HG03520 (cell line): ENCODE results near the gene HPSE2.
"Not testable (repeated sequence)": the region's sequence is repeated elsewhere in the genome, so short reads cannot be mapped to it uniquely, and the experiment has no call there.

ENCODE experiments used
- ATAC-seq: cut with Tn5 transposase; IDR thresholded peaks from one replicate; pipeline ENCODE4 v1.9.1; 2021; ENCODE audit warnings: mild to moderate bottlenecking, moderate library complexity; ENCODE audit not compliant: unreplicated experiment

HPSE2 gene

GRCh38 chr10:98921316-98921715 lies 314.3 kb downstream of the HPSE2 start:
- ATAC-seq = no peak

DNA sequence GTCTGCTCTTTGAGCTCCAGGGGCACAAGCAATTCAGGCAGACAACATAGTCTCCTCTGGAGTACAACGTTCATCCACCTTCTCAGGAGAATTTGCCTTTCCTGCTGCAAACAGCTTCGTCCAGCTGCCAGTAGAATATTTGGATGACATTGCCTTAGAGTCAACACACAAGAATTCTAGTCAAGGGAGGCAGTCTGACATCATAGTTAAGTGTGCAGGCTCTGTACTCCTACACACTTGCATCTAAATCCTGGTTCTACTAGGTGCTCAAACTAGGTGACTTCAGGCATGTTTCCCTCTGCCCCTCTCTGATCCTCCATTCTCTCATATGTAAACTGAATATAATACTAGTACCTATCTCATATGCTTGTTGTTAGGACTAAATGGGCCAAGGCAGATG lies 314.8 kb downstream of the HPSE2 start:
- ATAC-seq = no peak

GRCh38 chr10:98920360-98920759 lies 315.3 kb downstream of the HPSE2 start:
- no peak for ATAC-seq

DNA sequence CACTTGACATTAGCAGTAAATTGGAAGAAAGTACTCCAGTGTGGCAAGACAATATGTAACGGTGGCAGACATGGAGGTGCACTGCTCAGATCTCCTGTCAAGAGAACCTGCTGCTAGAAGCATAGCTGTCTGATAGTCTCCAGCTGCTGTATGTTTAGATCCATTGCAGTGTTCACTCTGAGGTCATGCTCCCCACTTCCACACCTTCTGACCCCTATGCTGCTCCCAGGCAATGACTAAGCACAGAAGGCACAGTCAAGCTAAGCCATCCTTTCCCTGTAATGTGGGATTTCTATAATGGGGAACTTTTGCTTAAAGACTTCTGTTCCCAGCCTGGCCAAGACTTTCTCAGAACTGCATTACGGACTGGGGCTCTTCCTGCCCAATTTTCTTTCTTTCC lies 315.8 kb downstream of the HPSE2 start:
- ATAC-seq = no peak

- no peak for ATAC-seq
Observed at GRCh38 chr10:98917828-98918227, 317.8 kb downstream of the HPSE2 start.

DNA sequence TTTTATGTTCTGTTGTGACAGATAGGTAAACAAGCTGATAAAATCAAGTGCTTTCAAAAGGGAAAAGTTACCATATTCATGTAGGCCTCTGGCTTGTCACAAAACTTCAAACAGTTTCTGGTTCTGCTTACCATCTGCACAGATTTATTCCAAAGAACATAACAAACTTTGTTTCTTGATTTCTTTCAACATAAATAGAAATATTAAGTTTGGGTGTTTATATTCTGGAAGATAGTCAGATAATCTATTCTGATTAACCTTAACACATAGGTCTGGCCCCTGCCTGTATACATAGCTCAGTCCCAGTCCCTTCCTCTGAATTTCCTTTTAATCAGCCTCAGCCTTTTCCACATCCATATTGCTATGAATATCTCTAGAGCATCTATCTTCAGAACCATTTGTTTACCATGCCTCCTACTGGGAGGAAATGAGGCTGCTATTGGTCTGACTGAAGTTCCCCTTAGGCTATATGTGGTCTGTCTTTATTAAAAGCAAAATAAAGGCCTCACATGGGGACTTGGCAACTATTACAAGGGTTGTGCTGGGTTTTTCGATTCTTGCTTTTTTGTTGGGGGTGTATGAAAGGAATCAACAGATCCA lies 319.0 kb downstream of the HPSE2 start:
- no peak for ATAC-seq

GRCh38 chr10:98915911-98916310 lies 319.7 kb downstream of the HPSE2 start:
- ATAC-seq = no peak

DNA sequence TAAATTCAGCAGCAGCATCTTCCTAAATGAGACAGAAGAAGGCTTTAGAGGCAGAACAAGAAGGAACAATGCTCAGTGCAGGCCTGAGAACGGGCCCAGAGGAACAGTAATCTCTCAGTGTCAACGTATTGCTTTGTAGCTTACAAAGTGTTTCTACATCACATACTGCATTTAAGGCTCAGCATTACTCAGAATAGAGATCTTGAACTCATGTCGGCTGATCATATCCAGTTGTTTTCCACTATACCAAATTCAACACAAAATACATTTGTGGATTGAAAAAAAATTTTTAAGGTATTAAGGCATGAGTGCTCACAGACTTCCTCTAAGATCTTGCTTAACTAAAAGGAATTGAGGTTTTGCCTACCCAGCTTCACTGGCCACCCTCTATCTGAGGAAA lies 325.1 kb downstream of the HPSE2 start:
- no peak for ATAC-seq

DNA sequence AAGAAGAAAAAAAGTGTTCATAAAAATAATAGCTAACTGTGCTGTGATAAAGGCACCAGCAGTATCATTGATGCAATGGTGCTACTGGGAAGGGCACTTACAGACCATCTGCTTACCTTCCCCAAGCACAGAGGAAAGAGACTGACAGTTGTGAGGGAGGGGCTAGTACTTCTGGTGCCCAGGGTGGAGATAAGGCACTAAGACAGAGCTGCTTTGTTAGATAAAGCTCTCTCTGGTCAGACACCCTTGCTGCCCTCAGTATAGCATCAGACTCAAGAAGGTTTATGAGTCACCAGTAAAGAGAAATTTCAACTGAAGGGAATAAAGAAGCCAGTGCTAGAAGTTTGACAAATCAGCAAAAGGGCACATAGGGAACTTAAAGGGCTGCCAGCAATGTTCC lies 325.6 kb downstream of the HPSE2 start:
- ATAC-seq = no peak

- no peak for ATAC-seq
Observed at GRCh38 chr10:98908868-98909267, 326.8 kb downstream of the HPSE2 start.

DNA sequence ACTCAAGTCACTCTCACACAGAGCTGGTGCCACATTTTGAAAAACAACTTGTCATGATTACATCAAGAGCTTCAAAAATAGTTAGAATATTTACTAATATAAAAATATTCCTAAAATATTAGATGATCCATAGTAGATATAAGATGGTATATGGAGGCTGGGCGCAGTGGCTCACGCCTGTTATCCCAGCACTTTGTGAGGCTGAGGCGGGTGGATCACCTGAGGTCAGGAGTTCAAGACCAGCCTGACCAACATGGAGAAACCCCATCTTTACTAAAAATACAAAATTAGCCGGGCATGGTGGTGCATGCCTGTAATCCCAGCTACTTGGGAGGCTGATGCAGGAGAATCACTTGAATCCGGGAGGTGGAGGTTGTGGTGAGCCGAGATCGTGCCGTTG lies 327.4 kb downstream of the HPSE2 start:
- ATAC-seq = not testable (repeated sequence)

- ATAC-seq = no peak
Observed at GRCh38 chr10:98901441-98902110, 334.1 kb downstream of the HPSE2 start.

DNA sequence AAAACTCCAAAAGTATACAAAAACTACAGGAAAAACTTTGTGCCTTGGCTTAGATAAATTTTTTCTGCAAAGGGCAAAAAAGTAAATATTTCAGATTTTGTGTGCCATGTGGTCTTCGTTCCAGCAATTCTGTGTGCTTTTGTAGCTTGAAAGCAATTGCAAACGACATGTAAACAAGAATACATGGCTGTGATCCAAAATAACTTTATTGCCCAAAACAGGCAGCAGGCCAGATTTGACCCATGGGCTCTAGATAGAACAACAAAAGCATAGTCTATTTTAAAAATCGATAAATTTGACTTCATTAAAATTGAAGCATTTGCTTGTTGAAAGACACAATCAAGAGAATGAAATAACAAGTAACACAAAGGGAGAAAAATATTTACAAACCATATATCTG lies 336.6 kb downstream of the HPSE2 start:
- ATAC-seq = no peak

DNA sequence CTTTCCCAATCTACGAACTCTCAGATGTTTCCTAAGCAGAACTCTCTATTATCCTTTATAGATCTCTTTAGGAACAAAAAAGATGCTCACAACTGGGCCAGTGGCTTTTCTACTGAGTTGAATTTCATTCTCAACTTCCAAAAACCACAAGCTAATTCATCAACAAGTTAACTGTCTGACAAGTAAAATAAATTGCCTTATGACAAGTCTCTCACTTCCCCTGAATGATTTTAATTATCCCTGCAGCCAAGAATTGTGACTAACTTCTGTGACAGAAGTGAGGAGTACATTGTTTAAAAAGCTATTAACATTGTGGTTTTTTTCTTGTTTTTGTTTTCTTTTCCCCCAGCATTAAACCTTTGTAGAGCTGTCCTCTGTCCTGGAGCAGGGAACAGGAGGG lies 343.1 kb downstream of the HPSE2 start:
- ATAC-seq = no peak

DNA sequence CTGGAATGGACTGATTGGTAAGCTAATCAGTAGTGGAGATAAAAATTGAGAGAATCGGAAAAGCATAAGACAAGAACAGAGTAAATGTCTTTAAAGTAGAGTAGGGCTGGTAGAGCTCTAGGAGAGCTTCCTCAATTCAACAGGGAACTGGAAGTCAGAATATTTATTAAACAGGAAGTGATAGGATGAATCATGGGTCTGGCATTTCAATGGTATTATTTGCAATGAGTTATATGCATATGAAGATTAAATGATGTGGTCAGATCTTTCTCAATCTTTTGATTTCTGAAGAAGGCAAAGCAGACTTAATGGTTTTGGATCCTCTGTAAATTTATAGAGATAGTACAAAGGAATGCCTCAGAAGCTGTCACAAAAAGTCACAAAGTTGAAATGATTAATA lies 349.0 kb downstream of the HPSE2 start:
- no peak for ATAC-seq

- no peak for ATAC-seq
Observed at GRCh38 chr10:98885378-98885777, 350.3 kb downstream of the HPSE2 start.

- ATAC-seq = no peak
Observed at GRCh38 chr10:98881789-98882188, 353.9 kb downstream of the HPSE2 start.

- no peak for ATAC-seq
Observed at GRCh38 chr10:98880971-98881370, 354.7 kb downstream of the HPSE2 start.

DNA sequence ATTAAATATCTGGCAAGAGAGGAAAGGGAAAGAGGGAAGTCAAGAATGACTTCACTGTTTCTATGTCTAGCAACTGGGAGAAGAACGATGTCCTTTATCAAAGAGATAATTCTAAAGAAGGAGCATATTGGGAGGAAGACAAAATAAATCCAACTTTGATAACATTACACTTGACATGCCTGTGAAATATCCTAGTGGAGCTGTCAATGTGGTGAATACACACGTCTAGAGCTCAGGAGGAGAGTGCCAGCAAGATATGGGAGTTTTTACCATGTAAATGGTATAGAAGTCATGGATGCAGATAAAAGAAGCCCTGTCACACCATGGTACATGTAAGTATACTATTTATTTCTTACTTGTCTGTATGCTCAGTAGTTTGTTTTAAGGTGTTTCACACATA lies 356.7 kb downstream of the HPSE2 start:
- no peak for ATAC-seq

GRCh38 chr10:98878418-98878817 lies 357.2 kb downstream of the HPSE2 start:
- ATAC-seq = no peak

GRCh38 chr10:98861962-98862361 lies 373.7 kb downstream of the HPSE2 start:
- no peak for ATAC-seq

DNA sequence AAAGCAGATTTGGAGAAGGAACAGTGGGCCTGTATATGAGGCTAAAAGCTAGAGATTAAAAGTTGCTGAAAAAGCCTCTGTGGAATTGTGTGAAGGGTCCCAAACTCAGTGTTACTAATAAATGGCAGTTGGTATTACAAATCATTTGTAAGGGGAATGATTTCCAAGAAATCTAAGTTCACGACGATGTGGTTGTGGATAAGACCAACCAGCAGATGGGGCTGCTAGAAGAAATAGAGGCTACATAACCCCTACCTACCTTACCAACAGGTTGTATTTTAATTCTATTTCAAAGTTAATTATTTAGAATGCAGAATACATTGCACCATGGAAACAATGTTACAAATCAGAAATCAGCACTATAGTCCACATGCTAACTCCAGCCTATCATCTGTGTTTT lies 377.1 kb downstream of the HPSE2 start:
- no peak for ATAC-seq
